ENCODE results near the gene ADRM1.

The ADRM1 gene

DNA sequence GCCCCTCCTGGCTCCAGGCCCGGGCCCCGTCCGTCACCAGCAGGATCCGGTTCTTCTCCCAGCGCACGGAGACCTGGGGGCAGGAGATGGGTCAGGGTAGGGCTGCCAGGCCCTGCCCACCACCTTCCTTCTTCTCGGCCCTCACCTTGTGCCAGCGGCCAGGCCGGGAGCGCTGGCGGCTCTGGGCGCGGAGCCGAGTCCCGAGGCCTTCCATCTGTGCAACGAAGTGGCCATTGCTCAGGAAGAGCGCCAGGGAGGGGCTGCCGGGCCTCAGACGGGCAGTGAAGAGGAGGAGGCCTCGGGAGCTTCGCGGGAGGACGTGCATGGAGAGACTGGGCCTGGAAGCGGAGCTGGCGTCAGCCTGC is 7.9 kb downstream of the ADRM1 start:
- no peak for DNase-seq (ENCODE audit: low read depth in 2 of 2)

DNA sequence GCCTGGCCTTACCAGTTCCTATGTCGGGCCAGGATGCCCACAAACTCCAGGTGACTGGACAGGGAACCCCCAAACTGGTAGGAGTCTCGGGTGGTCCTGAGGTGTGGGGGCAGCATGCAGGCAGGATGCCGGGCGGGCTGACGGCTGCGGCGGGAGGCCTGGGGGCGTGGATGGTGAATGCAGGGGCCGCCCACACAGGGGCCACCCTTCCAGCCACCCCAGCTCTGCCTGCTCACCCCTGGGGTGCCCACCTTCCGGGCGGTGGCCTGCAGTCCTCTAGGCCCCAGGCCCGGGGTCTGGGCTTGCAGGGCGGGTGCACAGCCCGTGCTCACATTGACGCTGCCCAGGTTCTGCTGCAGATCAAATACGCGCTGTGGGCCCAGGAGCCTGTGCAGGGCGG is 8.4 kb downstream of the ADRM1 start:
- no peak for DNase-seq (ENCODE audit: low read depth in 2 of 2)

DNA sequence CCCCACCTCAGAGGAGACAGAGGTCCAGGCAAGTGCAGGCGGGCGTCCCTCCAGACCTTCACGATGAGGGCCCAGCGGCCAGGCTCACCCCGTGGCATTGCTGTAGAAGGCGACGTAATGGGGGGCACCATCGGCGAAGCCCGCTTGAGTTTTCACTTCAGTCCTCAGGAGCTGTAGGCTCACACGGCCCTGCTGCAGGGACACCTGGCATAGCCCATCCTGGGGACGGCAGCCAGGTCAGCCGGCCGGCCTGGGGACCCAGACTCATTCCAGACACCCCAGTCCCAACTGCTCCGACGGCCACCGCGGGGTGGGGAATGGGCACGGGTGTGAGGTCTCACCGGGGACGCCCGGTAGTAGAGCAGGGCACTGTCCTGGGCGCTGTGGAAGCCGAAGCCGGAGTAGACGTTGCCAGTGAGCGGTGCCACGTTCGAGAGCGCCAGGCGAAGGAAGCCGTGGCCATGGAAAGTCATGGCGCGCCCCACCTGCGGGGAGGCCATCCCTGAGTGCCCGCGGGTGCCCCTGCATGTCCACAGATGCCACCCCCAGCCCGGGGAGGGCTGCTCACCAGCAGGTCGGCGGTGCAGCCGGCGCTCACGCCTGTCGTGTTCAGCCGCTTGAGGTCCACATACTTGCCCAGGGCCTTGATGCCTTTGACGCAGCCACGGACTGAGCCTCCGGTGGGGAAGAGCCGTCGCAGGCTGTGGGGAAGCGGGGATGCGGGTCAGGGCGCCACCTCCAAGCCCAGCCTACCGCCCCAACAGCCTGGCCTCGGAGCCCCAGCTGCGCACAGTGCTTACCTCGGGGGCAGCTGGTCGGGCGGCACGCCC is 9.2 kb downstream of the ADRM1 start:
- DNase-seq (ENCODE audit: low read depth in 2 of 2), result no peak

DNA sequence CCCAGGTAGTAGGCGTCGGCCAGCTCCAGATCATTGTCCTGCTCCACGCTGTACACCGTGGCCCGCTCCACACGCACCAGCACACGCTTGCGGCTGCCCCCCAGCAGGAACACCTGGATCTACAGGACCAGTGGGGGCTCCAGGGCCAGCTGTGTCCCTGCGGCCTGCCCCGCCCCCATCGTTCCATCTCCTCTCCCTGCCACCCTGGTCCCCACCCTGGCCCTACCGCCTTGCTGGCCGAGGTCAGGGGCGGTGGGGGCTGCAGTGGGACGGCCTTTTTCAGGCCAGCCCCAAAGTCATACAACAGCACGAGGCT is 9.8 kb downstream of the ADRM1 start:
- no peak for DNase-seq (ENCODE audit: low read depth in 2 of 2)

DNA sequence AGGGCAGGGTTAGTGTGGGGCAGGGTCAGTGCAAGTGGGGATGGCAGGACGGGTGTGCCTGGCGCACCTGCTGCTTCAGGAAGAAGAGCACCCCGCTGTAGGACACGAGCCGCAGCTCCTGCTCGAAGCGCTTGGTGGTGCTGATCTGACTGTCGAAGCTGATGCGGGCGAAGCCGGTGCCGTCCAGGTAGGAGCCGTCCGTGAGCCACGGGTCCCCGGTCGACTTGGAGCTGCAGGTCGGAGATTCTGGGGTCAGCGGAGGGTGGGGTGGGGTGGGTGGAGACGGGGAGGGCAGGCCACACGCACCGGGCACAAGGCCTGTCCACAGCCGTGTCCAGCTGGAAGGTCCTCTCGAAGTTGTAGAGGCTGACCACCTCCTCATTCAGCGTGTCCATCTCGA is 10.2 kb downstream of the ADRM1 start:
- DNase-seq (ENCODE audit: low read depth in 2 of 2), result no peak

DNA sequence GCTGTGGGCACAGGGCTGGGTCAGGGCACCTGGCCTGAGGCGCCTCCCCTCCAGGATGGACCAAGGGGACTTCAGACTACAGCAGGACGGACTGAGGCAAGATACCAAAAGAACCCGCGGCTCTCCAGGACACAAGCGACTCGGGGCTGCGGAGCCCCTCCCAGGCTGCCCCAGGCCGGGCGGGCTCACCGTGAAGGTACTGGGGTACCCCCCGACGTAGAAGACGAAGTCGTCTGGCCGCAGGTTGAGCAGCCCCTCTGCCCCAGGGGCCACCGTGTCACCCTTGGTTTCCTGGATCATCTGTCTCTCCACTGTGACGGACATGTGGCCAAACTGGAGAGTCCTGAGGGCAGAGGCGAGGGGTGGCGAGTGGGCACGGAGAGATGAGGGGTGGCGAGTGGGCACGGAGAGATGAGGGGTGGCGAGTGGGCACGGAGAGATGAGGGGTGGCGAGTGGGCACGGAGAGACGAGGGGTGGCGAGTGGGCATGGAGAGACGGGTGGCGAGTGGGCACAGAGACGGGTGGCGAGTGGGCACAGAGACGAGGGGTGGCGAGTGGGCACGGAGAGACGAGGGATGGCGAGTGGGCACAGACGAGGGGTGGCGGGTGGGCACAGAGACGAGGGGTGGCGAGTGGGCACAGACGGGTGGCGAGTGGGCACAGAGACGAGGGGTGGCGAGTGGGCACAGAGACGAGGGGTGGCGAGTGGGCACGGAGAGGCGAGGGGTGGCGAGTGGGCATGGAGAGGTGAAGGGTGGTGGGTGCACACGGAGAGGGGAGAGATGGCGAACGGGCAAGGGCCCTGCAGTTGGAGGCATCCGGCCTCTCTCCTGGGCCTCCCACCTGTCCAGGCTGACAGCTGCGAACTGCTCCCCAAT is 10.9 kb downstream of the ADRM1 start:
- no peak for DNase-seq (ENCODE audit: low read depth in 2 of 2)

DNA sequence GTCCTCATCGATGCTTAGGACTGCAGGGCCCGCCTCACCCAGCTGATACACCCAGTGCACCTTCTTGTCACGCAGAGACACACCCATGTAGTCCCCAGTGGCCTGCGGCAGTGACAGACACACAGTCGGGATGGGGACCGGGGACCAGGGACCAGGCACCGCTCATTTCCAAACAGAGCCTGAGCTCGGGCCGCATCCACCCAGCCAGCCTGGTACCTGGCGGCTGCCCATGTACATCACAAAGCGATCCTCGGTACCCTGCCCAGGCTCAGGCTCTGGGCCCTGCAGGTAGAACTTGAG is 11.5 kb downstream of the ADRM1 start:
- DNase-seq (ENCODE audit: low read depth in 2 of 2), result no peak

DNA sequence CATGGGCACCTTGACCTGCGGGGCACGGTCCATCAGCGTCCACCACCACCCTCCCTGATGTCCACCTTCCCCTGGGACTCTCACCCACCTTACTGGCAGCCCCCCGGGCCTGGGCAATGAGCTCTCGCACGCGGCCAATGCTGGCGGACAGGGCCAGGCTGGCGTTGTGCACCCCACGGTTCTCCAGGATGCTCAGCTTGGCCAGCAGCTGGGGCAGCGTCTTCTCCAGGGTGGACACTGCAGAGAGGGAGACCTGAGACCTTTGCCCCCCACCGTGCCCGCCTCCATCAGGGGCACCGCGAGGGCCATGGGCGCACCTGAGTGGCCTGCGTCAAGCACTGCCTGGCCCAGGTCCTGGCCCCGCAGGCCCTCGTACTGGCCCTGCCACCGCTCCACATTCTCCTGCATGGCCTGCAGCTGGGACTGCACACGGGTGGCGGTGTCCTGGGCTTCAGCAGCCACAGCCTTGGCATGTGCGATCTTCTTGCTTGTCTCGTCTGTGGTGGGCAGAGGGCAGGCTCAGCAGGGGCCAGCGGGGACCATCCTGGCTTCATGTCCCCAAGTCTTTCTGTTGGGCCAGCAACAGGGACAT is 12.0 kb downstream of the ADRM1 start:
- no peak for DNase-seq (ENCODE audit: low read depth in 2 of 2)

DNA sequence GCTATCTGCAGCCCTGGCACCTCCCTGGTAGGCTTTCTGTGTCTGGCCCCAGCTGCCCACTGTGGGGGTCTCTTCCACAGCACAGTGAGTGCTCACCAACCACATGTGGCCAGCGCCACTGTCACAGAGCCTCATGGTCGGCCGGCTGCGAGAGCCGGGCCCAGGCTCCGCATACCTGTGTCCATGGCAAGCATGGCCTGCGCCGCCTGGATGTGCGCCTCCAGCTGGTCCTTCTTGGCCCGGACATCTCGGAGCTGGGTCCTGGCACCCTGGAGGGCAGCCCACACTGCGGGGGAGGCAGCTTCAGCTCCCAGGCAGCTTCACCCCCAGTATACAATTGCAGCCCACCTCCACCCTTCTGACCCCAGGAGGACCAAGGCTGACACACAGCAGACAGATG is 13.0 kb downstream of the ADRM1 start:
- no peak for DNase-seq (ENCODE audit: low read depth in 2 of 2)

DNA sequence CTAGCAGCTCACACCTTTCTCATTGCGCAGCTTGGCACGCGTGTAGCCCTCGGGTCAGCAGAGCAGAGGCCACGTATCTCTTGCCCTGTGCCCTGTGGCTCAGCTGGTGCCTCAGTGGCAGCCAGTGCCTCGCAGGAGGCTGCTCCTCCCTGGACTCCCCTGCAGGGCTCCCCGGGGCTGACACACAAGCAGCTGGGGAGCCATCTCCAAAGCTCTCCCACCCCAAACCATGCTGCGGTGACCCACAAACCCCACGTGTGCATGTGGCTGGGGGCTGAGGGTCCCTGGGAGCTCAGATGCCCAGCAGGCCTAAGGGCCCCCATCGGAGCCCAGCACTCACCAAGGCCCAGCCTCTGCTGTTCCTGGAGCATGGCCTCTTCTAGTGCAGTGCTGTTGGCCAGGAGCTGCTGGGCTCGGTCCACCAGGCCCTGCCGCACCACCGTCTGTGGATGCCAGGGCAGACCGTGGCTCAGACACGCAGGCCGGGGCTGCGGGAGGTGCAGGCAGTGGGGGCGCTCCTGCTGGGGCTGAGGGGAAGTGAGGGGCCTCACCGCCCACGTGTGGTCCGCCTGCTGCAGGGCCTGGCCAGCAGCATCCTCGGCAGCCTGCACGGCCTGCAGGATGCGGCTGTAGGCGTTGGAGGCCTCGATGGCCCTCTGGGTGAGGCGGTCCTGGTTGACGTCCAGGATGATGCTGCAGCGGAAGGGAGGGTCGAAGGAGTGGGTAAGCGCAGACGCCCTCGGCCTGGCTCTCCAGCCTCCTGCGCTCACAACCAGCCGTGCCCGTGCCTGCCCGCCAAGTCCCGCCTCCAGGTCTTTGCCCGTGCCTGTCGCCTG is 13.8 kb downstream of the ADRM1 start:
- DNase-seq (ENCODE audit: low read depth in 2 of 2), result no peak

DNA sequence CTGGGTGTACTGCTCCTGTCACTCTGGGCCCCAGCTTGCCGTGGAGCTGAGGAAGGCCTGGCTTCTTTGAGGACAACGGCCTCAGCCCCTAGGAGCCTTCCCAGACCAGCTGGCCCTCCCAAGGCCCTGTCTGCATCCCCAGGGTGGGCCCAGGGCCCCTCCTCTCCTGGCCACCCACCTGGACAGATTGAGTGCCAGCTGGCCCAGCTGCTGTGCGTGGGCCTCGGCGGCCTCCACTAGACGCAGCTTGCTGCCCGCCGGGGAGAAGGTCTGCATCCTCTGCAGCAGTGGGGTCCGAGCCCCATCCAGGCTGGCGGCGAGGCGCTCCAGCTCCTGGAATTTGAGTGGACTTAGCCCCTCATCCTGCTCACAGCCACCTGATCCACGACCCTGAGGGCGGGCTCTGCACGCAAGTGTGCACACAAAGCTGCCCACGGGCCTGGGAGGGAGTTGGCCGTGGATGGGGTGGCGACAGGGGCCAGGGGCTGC is 14.4 kb downstream of the ADRM1 start:
- DNase-seq (ENCODE audit: low read depth in 2 of 2), result no peak

DNA sequence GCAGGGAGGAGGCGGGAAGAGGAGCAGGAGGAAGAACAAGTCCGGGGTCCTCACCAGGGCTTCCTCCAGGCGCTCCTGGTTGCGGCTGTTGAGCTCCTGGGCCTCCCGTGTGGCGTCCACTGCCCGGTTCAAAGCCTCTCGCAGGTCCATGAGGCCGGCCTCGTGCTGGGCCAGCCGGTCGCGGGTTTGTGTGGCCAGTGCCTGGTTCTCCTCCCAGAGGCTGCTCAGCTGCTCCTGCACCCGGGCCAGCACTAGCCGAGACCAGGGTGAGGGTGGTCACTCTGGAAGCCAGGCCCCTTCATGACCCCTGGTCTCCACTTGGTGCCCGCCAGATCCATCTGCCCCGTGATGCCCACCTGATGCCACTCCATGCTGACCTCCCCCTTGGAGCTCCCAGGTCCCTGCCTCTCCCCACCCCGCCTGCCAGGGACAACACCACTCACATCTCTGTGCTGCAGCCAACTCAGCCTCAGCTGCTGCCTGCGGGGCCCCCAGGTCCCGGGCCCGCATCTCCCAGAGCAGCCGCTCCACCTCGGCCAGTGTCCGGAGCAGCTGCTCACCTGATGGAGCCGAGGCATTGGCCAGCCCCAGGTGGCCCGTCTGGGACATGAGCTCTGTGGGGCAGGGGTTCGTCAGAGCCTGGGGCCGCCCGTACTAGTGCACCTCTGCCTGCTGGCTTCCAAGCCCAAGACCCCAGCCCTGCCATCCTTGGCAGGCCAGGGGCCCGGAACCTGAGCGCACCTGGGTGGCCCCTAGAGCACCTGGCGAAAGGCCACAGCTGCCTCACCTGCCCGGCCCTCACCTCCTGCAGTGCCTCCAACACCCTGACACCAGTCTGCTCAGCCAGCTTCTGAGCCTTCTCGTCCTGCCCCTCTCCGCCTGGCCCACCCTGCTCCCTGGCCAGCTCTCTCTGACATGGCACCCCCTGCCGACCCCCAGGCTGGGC is 15.9 kb downstream of the ADRM1 start:
- DNase-seq (ENCODE audit: low read depth in 2 of 2), result no peak

DNA sequence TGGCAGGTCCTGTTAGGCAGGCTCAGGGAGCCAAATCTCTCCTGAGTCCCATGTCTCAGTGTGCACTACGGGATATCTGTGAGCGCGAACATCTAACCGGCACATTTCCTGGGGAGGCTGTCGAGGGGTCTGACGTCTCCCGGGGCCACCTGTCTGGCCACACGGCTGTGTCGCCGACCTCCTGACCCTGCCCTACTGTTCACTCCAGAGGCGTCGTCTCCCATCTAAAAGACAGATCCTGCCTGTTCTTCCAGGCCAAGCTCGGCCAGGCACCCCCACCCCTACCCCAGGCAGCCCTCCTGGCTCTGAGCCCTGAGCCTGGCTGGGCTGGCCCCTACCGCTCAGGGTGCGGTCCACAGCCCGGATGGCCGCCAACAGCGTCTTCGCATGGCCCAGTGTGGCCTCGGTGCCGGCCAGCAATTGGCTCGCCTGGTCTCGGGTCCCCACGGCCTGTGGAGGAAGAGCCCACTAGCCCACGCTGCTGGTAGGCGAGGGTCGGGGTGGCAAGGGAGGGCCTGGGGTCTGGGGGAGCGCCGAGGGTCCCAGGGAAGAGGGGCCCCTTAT is 16.6 kb downstream of the ADRM1 start:
- no peak for DNase-seq (ENCODE audit: low read depth in 2 of 2)

DNA sequence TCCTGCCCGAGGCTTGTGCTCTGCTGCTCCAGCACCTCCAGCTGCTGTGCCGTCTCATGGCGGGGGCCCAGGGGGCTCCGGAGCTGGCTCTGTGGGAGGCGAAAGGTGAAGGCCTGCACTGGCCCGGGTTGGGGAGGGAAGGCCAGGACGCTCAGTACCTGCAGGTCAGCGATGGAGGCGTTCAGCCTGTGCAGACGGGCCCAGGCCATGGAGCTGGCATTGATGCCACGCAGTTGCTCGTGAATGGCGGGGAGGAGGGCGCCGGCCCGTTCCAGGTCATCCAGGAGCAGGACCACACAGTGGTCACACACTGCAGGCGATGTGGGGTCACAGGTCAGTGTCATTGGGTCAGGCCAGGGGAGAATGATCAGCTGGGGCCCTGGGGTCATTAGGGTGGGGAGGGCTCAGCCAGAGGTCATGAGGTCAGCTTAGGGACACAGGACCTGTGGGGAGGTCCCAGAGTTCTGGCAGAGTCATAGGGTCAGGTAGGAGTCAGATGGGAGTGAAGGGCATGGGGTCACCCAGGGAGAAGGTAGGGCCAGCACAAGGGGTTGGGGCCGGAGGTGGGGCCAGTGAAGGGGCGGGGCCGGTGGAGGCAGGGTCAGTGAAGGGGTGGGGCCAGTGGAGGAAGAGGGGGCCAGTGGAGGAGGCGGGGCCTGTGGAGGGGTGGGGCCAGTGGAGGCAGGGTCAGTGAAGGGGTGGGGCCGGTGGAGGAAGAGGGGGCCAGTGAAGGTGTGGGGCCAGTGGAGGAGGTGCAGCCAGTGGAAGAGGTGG is 18.0 kb downstream of the ADRM1 start:
- DNase-seq (ENCODE audit: low read depth in 2 of 2), result no peak

DNA sequence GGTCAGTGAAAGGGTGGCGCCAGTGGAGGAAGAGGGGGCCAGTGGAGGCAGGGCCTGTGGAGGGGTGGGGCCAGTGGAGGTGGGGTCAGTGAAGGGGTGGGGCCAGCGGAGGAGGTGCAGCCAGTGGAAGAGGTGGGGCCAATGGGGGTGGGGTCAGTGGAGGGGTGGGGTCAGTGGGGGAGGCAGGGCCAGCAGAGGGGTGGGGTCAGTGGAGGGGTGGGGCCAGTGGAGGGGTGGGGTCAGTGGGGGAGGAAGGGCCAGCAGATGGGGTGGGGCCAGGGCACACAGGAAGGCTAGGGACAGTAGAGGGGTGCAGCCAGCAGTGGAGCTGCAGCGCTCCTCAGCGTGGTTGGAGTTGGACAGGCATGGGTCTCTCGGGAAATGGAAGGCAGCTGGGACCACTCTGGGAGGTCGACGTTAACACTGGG is 18.7 kb downstream of the ADRM1 start:
- no peak for DNase-seq (ENCODE audit: low read depth in 2 of 2)

DNA sequence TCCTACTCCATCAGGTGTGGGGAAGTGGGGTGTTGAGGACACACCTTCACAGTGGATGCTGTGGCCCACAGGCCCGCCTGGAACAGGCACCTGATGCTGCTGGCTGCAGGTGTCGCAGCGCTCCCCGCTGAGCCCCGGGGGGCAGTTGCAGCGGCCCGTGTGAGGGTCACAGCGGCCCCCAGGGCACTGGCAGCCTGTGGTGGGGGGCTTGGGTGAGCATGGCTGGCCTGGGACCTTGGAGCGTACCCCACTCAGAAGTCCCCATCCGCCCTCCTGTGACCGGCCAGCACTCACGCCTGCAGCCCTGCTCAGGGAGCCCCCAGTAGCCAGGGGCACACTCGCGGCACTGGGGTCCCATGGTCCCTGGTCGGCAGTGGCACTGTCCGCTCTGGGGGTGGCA is 19.2 kb downstream of the ADRM1 start:
- DNase-seq (ENCODE audit: low read depth in 2 of 2), result no peak

DNA sequence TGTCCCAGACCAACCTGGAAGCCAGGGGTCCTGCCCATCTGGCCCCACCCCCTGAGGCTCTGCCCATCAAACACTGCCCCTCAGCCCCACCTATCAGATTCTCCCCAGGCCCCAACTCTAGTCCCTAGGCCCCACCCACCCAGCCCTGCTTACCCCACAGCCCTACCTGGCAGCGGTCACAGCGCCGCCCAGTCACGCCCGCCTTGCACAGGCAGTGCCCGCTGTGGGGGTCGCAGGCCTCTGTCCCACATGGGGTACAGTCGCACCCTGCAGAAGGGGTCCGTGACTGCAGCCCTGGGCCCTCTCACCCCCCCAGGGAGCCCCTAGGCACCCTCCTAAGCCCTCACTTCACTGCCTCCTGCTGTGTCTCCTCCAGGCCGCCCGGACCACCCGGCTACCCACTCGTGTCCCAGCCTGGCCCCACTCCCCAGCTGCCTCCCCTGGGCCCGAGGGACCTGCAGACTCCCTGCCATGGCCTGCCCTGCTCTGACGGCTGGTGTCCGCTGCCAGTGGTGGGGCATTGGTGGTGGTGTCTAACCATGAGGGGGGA is 19.8 kb downstream of the ADRM1 start:
- no peak for DNase-seq (ENCODE audit: low read depth in 2 of 2)

DNA sequence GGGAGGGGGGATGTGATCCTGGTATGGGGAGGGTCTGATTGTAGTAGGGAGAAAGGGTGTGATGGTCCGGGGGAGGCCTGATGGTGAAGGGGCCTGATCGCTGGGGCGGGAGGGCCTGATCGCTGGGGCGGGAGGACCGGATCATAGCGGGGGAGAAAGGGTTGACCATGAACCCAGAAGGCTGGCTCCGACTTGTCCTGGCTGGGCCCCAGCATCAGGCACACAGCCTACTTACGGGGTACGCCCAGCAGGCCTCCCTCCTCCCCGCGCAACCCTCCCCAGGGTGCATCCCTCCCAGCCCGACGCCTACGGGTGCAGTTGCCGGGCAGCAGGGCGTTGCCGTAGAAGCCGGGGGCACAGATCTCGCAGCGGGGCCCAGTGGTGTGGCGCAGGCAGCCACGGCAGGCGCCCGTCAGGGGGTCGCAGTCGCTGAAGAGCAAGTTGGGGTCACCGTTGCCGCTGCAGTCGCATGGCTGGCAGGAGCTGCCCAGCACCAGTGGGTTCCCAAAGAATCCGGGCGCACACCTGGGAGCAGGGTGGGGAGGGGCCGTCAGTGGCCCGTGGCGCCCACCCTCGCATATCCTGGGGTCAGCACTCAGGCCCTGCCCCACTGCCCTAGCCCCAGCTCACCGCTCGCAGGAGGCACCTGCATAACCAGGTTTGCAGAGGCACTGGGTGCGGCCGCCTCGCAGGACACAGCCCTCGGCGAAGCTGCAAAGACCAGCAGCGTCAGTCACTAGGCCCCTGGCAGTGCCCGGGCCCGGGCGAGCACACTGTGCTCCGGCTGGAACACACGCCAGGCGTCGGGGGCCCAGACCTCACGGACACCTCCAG is 20.6 kb downstream of the ADRM1 start:
- no peak for DNase-seq (ENCODE audit: low read depth in 2 of 2)

Measured in stimulated activated CD4-positive, alpha-beta T cell treated with anti-CD3 and anti-CD28 coated beads, Interleukin-1b, Interleukin-23, amount 100 ng/mL, for 1 hour (primary cell).